WTC11 (cell line): Measurements from ENCODE around the gene SNRNP35.

Experiments
- MAX ChIP-seq: sonication (generic); formaldehyde crosslinking; IDR thresholded peaks from 2 replicates; pipeline ENCODE4 v1.8.0; 2022; ENCODE audit warnings: mild to moderate bottlenecking, missing genetic modification reagents
- OVOL2 ChIP-seq: fragments of 250-450 bp; sonication (Bioruptor Pico); IDR thresholded peaks from 2 replicates; pipeline ENCODE4 v1.9.0; 2021; ENCODE audit warnings: mild to moderate bottlenecking, borderline replicate concordance
- ZNF396 ChIP-seq: fragments of 250-450 bp; sonication (Bioruptor Pico); IDR thresholded peaks from 2 replicates; pipeline ENCODE4 v1.8.0; 2021; ENCODE audit warnings: mild to moderate bottlenecking, moderate library complexity, borderline replicate concordance
- ZNF671 ChIP-seq: fragments of 250-450 bp; sonication (Bioruptor Pico); IDR thresholded peaks from 2 replicates; pipeline ENCODE4 v1.8.0; 2021; ENCODE audit warnings: mild to moderate bottlenecking
- TF ChIP-seq, protein P1 (sequence below): fragments of 200-600 bp; IDR thresholded peaks from 2 replicates; pipeline ENCODE4 v1.8.0; 2022; ENCODE audit warnings: antibody characterized with exemption

DNA sequence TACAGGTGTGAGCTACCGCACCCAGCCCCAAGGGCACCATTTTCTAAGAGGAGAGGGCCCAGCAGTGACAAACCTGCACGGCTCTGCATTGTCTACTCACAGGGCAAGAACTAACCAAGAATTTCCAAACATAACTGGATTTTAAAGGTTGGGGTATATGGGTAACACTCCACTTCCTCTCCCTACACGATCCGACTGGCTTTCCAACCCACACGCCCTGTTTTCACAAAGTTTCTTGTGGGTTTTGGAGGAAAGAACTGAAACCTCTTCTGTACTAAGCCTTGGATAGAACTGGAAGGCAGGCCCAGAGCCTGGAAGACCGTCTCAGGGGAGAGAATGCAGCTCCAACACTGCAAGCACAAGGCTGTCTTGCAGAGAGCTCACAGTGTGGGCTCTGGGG lies 24.9 kb downstream of the SNRNP35 start:
- TF ChIP-seq, protein P1, sequence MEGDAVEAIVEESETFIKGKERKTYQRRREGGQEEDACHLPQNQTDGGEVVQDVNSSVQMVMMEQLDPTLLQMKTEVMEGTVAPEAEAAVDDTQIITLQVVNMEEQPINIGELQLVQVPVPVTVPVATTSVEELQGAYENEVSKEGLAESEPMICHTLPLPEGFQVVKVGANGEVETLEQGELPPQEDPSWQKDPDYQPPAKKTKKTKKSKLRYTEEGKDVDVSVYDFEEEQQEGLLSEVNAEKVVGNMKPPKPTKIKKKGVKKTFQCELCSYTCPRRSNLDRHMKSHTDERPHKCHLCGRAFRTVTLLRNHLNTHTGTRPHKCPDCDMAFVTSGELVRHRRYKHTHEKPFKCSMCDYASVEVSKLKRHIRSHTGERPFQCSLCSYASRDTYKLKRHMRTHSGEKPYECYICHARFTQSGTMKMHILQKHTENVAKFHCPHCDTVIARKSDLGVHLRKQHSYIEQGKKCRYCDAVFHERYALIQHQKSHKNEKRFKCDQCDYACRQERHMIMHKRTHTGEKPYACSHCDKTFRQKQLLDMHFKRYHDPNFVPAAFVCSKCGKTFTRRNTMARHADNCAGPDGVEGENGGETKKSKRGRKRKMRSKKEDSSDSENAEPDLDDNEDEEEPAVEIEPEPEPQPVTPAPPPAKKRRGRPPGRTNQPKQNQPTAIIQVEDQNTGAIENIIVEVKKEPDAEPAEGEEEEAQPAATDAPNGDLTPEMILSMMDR = no peak
- no peak for TF ChIP-seq MAX (CRISPR knock-in tag)
- no peak for TF ChIP-seq ZNF671 (CRISPR knock-in tag)
- no peak for TF ChIP-seq OVOL2
- no peak for TF ChIP-seq ZNF396 (CRISPR knock-in tag)
